K562 (cell line): Measurements from ENCODE around the gene TSSK2. TPM values are rescaled to one million over a fixed set of nuclear protein-coding genes. Genes with fewer than 3 reads are reported as not detected.

Experiments
- ARID1B ChIP-seq: fragments of 450-650 bp; IDR thresholded peaks from 2 replicates; pipeline ENCODE4 v1.6.1; 2016; ENCODE audit warnings: antibody characterized with exemption, mild to moderate bottlenecking, inconsistent platforms
- CBFA2T2 ChIP-seq: fragments of 450-650 bp; conservative IDR thresholded peaks from 2 replicates; pipeline ENCODE4 v1.6.1; 2017; ENCODE audit warnings: mild to moderate bottlenecking
- EP300 ChIP-seq: IDR thresholded peaks from 2 replicates; pipeline ENCODE4 v1.6.1; 2012; ENCODE audit warnings: low read length, improper control_type of control experiment
- ERF ChIP-seq: fragments of 450-650 bp; formaldehyde crosslinking; IDR thresholded peaks from 2 replicates; pipeline ENCODE4 v1.4.0; 2020; ENCODE audit warnings: mild to moderate bottlenecking, mixed read lengths
- HDAC8 ChIP-seq: fragments of 450-650 bp; IDR thresholded peaks from 2 replicates; pipeline ENCODE4 v1.6.1; 2016; ENCODE audit warnings: mild to moderate bottlenecking, missing genetic modification characterization, moderate library complexity, missing compliant biosample characterization
- MTA3 ChIP-seq: fragments of 450-650 bp; formaldehyde crosslinking; IDR thresholded peaks from 2 replicates; pipeline ENCODE4 v1.6.1; 2017; ENCODE audit warnings: mild to moderate bottlenecking, borderline replicate concordance
- MYC ChIP-seq, 2 experiments: fragments of 250-450 bp in 1 of 2; sonication (Bioruptor Pico) in 1 of 2; IDR thresholded peaks; 2 replicates each; pipeline versions ENCODE4 v1.5.1 to v1.6.1; 2012 to 2021; ENCODE audit warnings: low read depth in 2 of 2, borderline replicate concordance in 1 of 2, improper control_type of control experiment in 1 of 2, low read length in 1 of 2, mild to moderate bottlenecking in 1 of 2, moderate library complexity in 1 of 2
- RNF2 ChIP-seq: sonication (generic); IDR thresholded peaks from 2 replicates; pipeline ENCODE4 v1.6.1; 2016
- ZBTB40 ChIP-seq, 2 experiments: fragments of 450-650 bp in 1 of 2; sonication (generic) in 1 of 2; formaldehyde crosslinking in 1 of 2; IDR thresholded peaks; 2 replicates each; pipeline versions ENCODE4 v1.7.1 to v1.9.0; 2016 to 2022; ENCODE audit warnings: inconsistent platforms in 1 of 2, mild to moderate bottlenecking in 1 of 2, missing genetic modification reagents in 1 of 2
- ZEB2 ChIP-seq: fragments of 450-650 bp; IDR thresholded peaks from 2 replicates; pipeline ENCODE4 v1.6.1; 2016
- ZNF175 ChIP-seq: fragments of 200-800 bp; sonication (Bioruptor generic); IDR thresholded peaks from 2 replicates; pipeline ENCODE4 v1.6.1; 2016; ENCODE audit warnings: low read depth, mild to moderate bottlenecking, missing genetic modification characterization, missing compliant biosample characterization
- ZNF212 ChIP-seq: fragments of 450-650 bp; formaldehyde crosslinking; IDR thresholded peaks from 2 replicates; pipeline ENCODE4 v1.4.0; 2020; ENCODE audit warnings: mild to moderate bottlenecking
- polyA plus RNA-seq, 8 experiments: library from polyadenylated mRNA; depleted of rRNA in 4 of 8; stranded (reverse) in 5 of 8; unstranded in 3 of 8; fragments of >200 nt; fragmentation: Nextera tagmentation in 2 of 8; fragmentation: Illumina TruSeq in 1 of 8; extraction: Ambion mirVana in 2 of 8; extraction: Trizol in 1 of 8; gene quantifications; 2 replicates each; pipeline versions ENCODE4 v1.2.1 to v1.2.3, GENCODE V29; 2011 to 2014; ENCODE audit warnings: inconsistent platforms in 1 of 8, missing spikeins in 1 of 8
- total RNA-seq, 7 experiments: library from RNA; depleted of rRNA in 6 of 7; stranded (reverse); fragments of >200 nt in 6 of 7; fragmentation: Illumina TruSeq in 2 of 7; extraction: Trizol in 2 of 7; gene quantifications; 2 replicates each; pipeline versions ENCODE4 v1.2.1 to v1.2.3, GENCODE V29; 2011 to 2021; ENCODE audit warnings: low replicate concordance in 1 of 7
- TF ChIP-seq, protein P1 (sequence below): fragments of 450-650 bp; IDR thresholded peaks from 2 replicates; pipeline ENCODE4 v1.7.0; 2016; ENCODE audit warnings: borderline replicate concordance
- TF ChIP-seq, protein P2 (sequence below): conservative IDR thresholded peaks from 2 replicates; pipeline ENCODE4 v1.6.1; 2011; ENCODE audit warnings: low read depth, mild to moderate bottlenecking, low read length; ENCODE audit not compliant: control insufficient read depth

The TSSK2 gene
- total and polyA plus RNA-seq, 9 of the 15 experiments (the other 6 are each of a cell fraction or from before 2014, with no cell fraction given): 0.04 TPM; not detected in 8

DNA sequence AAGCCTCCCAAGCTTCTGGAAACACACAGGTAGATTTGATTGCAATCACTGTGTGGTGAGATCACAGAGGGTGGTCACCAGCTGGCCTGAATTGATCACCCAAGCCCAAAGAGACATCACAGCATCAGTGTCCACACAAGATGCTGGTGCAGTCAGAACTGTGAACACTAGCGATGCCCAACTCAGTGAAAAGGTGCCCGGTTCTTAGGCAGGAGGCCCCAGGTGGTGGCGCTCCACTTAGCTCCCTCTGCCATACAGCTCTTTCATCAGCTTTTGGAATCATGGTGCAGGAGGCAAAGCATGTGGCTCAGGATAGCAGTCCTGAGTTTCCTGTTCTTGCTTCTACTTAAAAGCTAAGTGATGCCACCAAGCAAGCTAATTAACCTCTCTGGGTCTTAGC is 20.0 kb upstream of the TSSK2 start (continued):
- TF ChIP-seq, protein P1, sequence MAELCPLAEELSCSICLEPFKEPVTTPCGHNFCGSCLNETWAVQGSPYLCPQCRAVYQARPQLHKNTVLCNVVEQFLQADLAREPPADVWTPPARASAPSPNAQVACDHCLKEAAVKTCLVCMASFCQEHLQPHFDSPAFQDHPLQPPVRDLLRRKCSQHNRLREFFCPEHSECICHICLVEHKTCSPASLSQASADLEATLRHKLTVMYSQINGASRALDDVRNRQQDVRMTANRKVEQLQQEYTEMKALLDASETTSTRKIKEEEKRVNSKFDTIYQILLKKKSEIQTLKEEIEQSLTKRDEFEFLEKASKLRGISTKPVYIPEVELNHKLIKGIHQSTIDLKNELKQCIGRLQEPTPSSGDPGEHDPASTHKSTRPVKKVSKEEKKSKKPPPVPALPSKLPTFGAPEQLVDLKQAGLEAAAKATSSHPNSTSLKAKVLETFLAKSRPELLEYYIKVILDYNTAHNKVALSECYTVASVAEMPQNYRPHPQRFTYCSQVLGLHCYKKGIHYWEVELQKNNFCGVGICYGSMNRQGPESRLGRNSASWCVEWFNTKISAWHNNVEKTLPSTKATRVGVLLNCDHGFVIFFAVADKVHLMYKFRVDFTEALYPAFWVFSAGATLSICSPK: no peak
- 0 out of 2 replicates have a peak, but pooled peaks have one; percentile 44 for TF ChIP-seq ZEB2
- TF ChIP-seq MTA3: peak; percentile 70; the same call in 1 of the 2 replicates
- TF ChIP-seq CBFA2T2: no peak
- no peak for TF ChIP-seq RNF2
- no peak for TF ChIP-seq ZNF175 (CRISPR knock-in tag)
- TF ChIP-seq, protein P2, sequence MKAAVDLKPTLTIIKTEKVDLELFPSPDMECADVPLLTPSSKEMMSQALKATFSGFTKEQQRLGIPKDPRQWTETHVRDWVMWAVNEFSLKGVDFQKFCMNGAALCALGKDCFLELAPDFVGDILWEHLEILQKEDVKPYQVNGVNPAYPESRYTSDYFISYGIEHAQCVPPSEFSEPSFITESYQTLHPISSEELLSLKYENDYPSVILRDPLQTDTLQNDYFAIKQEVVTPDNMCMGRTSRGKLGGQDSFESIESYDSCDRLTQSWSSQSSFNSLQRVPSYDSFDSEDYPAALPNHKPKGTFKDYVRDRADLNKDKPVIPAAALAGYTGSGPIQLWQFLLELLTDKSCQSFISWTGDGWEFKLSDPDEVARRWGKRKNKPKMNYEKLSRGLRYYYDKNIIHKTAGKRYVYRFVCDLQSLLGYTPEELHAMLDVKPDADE: no peak; the same call in 1 of the 2 replicates
- TF ChIP-seq ZNF212: no peak
- 0 out of 2 replicates have a peak, but pooled peaks have one; percentile 55 for TF ChIP-seq ARID1B
- TF ChIP-seq MYC (IDR thresholded peaks at IDR 0.05; ENCODE audit: low read depth, low read length): peak; percentile 85
- TF ChIP-seq MYC (CRISPR knock-in tag; IDR thresholded peaks at IDR 0.05; ENCODE audit: borderline replicate concordance, low read depth): no peak
- TF ChIP-seq ERF (CRISPR knock-in tag): no peak
- no peak for TF ChIP-seq HDAC8 (tag)
- no peak for TF ChIP-seq EP300
- no peak for TF ChIP-seq ZBTB40 (IDR thresholded peaks at IDR 0.05)
- TF ChIP-seq ZBTB40 (CRISPR knock-in tag; IDR thresholded peaks at IDR 0.05): no peak
